Measurements from ENCODE around the gene LIN37. TPM values are rescaled to one million over a fixed set of nuclear protein-coding genes. Genes with fewer than 3 reads are reported as not detected.

The LIN37 gene
- total and polyA plus RNA-seq, 2 experiments from 2014 or later: 12.0 to 13.6 TPM

DNA sequence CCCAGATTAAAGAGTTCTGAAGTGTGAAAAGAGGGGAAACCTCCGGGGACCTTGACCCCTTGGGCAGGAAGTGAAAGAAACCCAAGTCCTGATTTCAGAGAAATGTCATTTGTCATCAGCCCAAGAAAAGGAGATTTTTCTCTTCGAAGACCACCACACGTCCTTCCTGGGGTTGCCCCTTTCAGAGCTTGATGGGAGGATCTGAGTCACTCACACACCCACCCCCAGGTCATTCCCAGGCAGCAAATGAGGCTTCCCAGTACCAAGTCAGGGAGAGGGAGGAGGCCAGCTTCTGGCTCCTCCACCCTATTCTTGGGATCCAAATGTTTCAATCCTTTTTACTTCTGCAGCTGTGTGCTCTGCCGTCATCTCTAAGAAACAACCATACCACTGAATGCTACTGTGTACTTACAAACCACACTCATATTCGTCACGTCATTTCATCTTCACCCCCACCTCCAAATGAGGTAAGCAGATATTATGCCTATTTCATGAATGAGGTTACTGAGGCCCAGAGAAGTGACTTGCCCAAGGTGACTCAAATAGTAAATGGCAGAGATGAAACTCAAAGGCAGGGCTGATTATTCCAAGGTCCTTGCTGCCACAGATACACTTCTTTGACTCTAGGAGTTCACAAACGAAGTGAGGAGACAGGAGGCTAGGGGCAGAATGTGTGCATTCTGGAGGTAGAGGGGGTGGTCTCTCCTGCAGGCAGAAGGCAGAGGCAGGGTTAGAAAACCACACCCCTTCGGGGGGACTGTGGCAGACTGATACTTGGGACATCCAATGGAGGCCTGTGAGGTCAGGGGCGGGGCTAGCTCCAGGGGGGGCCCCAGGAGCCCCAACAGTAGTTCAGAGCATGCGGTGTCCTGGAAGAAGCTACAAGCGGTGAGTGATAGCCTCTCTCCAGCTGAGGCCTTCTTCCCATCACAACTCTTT is 35.5 kb upstream of the LIN37 start:
- Histone ChIP-seq H3K36me3 (replicated peaks; ENCODE audit: insufficient read depth, low read depth) (no peaks in the 10 kb centered on the region), H3K4me2 (no peak overlapping the region), H3K27me3 (no peaks in the 10 kb centered on the region), H3K4me3 (no peak overlapping the region), H4K20me1 (ENCODE audit: insufficient read depth, poor library complexity, severe bottlenecking) (no peaks in the 10 kb centered on the region), H2AFZ (no peak overlapping the region), H3K9me2 (replicated peaks; ENCODE audit: insufficient read depth) (no peaks in the 10 kb centered on the region), H3K27ac (no peak overlapping the region), H3K4me1 (ENCODE audit: insufficient read depth) (peaks cover 9% of the 10 kb centered on the region), H3K79me2 (peaks cover 7% of the 10 kb centered on the region), H3K9me3 (ENCODE audit: low read depth) (no peaks in the 10 kb centered on the region)
- 86% methylated on average over 11 of the region's 11 CpGs for WGBS (ENCODE audit: low lambda C conversion rate, missing lambda C conversion rate)
- TF ChIP-seq EZH2 (IDR thresholded peaks at IDR 0.05; ENCODE audit: borderline replicate concordance): no peak
- no peak for TF ChIP-seq EZH2phosphoT487 (IDR thresholded peaks at IDR 0.05; ENCODE audit: low read depth, severe bottlenecking, unreplicated experiment)
- TF ChIP-seq, protein P1, sequence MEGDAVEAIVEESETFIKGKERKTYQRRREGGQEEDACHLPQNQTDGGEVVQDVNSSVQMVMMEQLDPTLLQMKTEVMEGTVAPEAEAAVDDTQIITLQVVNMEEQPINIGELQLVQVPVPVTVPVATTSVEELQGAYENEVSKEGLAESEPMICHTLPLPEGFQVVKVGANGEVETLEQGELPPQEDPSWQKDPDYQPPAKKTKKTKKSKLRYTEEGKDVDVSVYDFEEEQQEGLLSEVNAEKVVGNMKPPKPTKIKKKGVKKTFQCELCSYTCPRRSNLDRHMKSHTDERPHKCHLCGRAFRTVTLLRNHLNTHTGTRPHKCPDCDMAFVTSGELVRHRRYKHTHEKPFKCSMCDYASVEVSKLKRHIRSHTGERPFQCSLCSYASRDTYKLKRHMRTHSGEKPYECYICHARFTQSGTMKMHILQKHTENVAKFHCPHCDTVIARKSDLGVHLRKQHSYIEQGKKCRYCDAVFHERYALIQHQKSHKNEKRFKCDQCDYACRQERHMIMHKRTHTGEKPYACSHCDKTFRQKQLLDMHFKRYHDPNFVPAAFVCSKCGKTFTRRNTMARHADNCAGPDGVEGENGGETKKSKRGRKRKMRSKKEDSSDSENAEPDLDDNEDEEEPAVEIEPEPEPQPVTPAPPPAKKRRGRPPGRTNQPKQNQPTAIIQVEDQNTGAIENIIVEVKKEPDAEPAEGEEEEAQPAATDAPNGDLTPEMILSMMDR (IDR thresholded peaks at IDR 0.05; ENCODE audit: poor library complexity): no peak
- peak; percentile 2 for DNase-seq (ENCODE audit: low spot score)

DNA sequence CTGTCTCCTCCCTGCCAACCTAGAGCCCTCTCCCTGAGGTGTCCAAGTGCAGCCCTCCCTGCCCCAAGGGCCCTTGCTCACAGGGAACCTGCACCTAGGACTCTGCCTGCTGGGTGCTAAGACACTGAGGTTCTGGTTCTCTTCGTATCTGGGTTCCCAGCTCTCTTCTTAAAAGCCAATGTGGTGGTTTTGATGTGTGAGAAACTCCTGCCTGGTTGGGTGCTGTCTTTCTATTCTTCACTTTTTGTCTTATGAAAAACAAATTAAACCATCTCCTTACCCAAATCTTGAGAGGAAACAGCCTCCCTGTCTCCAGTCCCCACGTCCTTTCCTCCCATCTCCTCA is 34.9 kb upstream of the LIN37 start:
- DNase-seq (ENCODE audit: low spot score): no peak
- Histone ChIP-seq H3K27me3 (no peaks in the 10 kb centered on the region), H3K9me2 (replicated peaks; ENCODE audit: insufficient read depth) (no peaks in the 10 kb centered on the region), H3K79me2 (peaks cover 11% of the 10 kb centered on the region), H3K27ac (no peak overlapping the region), H3K9me3 (ENCODE audit: low read depth) (no peaks in the 10 kb centered on the region), H3K4me1 (ENCODE audit: insufficient read depth) (peaks cover 9% of the 10 kb centered on the region), H3K4me2 (no peak overlapping the region), H2AFZ (no peak overlapping the region), H3K36me3 (replicated peaks; ENCODE audit: insufficient read depth, low read depth) (no peaks in the 10 kb centered on the region), H3K4me3 (no peak overlapping the region), H4K20me1 (ENCODE audit: insufficient read depth, poor library complexity, severe bottlenecking) (no peaks in the 10 kb centered on the region)
- TF ChIP-seq, protein P1 (IDR thresholded peaks at IDR 0.05; ENCODE audit: poor library complexity): no peak
- TF ChIP-seq EZH2phosphoT487 (IDR thresholded peaks at IDR 0.05; ENCODE audit: low read depth, severe bottlenecking, unreplicated experiment): no peak
- no peak for TF ChIP-seq EZH2 (IDR thresholded peaks at IDR 0.05; ENCODE audit: borderline replicate concordance)
- whole genome bisulfite sequencing (ENCODE audit: low lambda C conversion rate, missing lambda C conversion rate): 87% methylated on average over 2 of the region's 2 CpGs

DNA sequence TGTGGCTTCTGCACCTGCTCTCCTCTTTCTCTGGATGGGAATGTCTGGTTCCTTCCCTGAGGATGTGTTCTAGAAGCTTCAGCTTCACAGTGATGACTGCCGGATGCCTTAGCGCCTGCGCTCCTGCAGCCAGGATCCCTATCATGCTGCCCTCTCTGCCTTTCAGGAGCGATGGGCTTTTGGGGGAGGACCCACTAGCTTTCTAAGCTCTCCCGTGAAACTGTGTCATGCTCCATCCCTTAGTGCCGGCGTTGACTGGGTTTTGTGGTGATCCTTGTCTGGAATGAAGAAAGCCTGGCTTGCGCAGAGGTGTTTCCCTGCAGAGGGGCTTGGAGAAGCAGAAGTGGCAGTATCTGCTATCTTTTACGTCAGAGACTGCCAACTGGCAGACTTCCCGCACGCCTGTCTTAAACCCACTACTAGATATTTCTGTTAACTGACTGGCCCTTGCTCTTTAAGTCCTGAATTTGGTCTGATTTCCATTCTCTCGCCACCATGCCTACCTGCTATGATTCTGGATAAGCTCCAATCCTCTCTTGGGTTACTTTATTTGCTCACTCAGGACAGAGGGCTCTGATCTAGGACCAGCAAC is 34.4 kb upstream of the LIN37 start:
- Histone ChIP-seq H3K9me2 (replicated peaks; ENCODE audit: insufficient read depth) (no peaks in the 10 kb centered on the region), H3K36me3 (replicated peaks; ENCODE audit: insufficient read depth, low read depth) (no peaks in the 10 kb centered on the region), H3K27me3 (no peaks in the 10 kb centered on the region), H3K9me3 (ENCODE audit: low read depth) (no peaks in the 10 kb centered on the region), H3K79me2 (peaks cover 16% of the 10 kb centered on the region), H3K4me2 (no peak overlapping the region), H3K4me1 (ENCODE audit: insufficient read depth) (peaks cover 10% of the 10 kb centered on the region), H3K27ac (no peak overlapping the region), H4K20me1 (ENCODE audit: insufficient read depth, poor library complexity, severe bottlenecking) (peaks cover 4% of the 10 kb centered on the region), H3K4me3 (no peak overlapping the region), H2AFZ (no peak overlapping the region)
- TF ChIP-seq EZH2 (IDR thresholded peaks at IDR 0.05; ENCODE audit: borderline replicate concordance): no peak
- TF ChIP-seq EZH2phosphoT487 (IDR thresholded peaks at IDR 0.05; ENCODE audit: low read depth, severe bottlenecking, unreplicated experiment): no peak
- TF ChIP-seq, protein P1 (IDR thresholded peaks at IDR 0.05; ENCODE audit: poor library complexity): no peak
- 95% methylated on average over 12 of the region's 12 CpGs for WGBS (ENCODE audit: low lambda C conversion rate, missing lambda C conversion rate)
- no peak for DNase-seq (ENCODE audit: low spot score)

All from hepatocyte (in vitro differentiated cells).